ENCODE measurements around the gene CYFIP2.

The CYFIP2 gene

DNA sequence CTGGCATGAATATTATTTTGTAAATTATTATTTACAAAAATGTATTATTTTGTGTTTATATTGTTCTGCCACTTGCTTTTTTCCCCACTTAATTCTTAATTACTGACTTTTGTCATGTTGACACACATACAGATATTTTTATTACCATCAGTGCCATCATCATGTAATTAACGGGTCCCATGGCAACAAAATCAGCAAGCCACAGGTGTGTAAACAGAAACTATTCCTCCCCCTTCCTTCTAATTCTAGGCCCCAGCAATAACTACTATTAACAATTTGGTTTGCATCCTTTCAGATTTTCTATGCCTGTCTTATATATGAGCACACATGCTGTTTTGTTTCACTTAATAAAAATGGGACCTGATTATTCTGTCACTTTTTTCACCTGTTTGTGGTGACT is 29.3 kb downstream of the CYFIP2 start:
- Histone ChIP-seq H3K4me2 (ENCODE audit: low read length) (no peak overlapping the region), H3K9ac (no peak overlapping the region), H3K27me3 (ENCODE audit: control insufficient read depth, insufficient read depth, low read length) (no peaks in the 10 kb centered on the region), H3K4me3 (ENCODE audit: low read depth, low read length) (no peak overlapping the region), H3K9me3 (ENCODE audit: control insufficient read depth, low read length) (no peaks in the 10 kb centered on the region), H3K27ac (no peak overlapping the region), H3K4me1 (peaks cover 10% of the 10 kb centered on the region), H3K79me2 (no peaks in the 10 kb centered on the region), H3K36me3 (ENCODE audit: control insufficient read depth, insufficient read depth, low read length) (no peaks in the 10 kb centered on the region), H2AFZ (no peak overlapping the region)
- TF ChIP-seq, protein P1, sequence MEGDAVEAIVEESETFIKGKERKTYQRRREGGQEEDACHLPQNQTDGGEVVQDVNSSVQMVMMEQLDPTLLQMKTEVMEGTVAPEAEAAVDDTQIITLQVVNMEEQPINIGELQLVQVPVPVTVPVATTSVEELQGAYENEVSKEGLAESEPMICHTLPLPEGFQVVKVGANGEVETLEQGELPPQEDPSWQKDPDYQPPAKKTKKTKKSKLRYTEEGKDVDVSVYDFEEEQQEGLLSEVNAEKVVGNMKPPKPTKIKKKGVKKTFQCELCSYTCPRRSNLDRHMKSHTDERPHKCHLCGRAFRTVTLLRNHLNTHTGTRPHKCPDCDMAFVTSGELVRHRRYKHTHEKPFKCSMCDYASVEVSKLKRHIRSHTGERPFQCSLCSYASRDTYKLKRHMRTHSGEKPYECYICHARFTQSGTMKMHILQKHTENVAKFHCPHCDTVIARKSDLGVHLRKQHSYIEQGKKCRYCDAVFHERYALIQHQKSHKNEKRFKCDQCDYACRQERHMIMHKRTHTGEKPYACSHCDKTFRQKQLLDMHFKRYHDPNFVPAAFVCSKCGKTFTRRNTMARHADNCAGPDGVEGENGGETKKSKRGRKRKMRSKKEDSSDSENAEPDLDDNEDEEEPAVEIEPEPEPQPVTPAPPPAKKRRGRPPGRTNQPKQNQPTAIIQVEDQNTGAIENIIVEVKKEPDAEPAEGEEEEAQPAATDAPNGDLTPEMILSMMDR (IDR thresholded peaks at IDR 0.05), result no peak

GRCh38 chr5:157300564-157300963 is 34.6 kb downstream of the CYFIP2 start:
- H3K27me3 ChIP-seq (ENCODE audit: control insufficient read depth, insufficient read depth, low read length), result no peaks in the 10 kb centered on the region

DNA sequence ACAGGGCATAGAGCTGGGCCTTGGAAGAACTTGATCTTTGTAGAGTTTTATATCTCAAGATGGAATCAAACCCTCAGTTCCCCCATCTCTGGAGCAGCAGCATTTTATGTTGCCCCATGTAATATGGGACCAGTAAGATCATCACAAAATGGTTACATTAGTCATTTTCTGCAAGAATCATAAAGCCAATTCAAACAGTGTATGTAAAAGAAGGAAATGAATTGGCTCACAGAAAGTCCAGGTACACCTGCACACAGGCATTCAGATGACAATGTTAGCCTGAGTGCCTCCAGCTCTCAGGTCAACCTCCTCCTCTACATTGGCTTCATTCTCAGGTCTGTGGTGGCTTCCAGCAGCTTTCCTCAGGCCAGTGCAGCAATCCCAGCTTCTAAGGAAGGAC is 35.1 kb downstream of the CYFIP2 start:
- TF ChIP-seq, protein P1 (IDR thresholded peaks at IDR 0.05), result no peak
- Histone ChIP-seq H3K27me3 (ENCODE audit: control insufficient read depth, insufficient read depth, low read length) (no peaks in the 10 kb centered on the region), H3K4me2 (ENCODE audit: low read length) (no peak overlapping the region), H3K27ac (no peak overlapping the region), H3K4me3 (ENCODE audit: low read depth, low read length) (no peak overlapping the region), H2AFZ (no peak overlapping the region), H3K9me3 (ENCODE audit: control insufficient read depth, low read length) (no peaks in the 10 kb centered on the region), H3K36me3 (ENCODE audit: control insufficient read depth, insufficient read depth, low read length) (no peaks in the 10 kb centered on the region), H3K9ac (no peak overlapping the region), H3K79me2 (no peaks in the 10 kb centered on the region), H3K4me1 (no peaks in the 10 kb centered on the region)

More at GRCh38 chr5:157300564-157300963, 34.6 kb downstream of the CYFIP2 start:
- Histone ChIP-seq H2AFZ (no peak overlapping the region), H3K4me2 (ENCODE audit: low read length) (no peak overlapping the region), H3K27ac (no peak overlapping the region), H3K9me3 (ENCODE audit: control insufficient read depth, low read length) (no peaks in the 10 kb centered on the region), H3K79me2 (no peaks in the 10 kb centered on the region), H3K36me3 (ENCODE audit: control insufficient read depth, insufficient read depth, low read length) (no peaks in the 10 kb centered on the region), H3K4me1 (no peaks in the 10 kb centered on the region), H3K4me3 (ENCODE audit: low read depth, low read length) (no peak overlapping the region), H3K9ac (no peak overlapping the region)
- TF ChIP-seq, protein P1 (IDR thresholded peaks at IDR 0.05), result no peak

GRCh38 chr5:157303023-157303422 is 37.1 kb downstream of the CYFIP2 start:
- no peaks in the 10 kb centered on the region for H3K9me3 ChIP-seq (ENCODE audit: control insufficient read depth, low read length)
- H3K36me3 ChIP-seq (ENCODE audit: control insufficient read depth, insufficient read depth, low read length), result no peaks in the 10 kb centered on the region
- no peak overlapping the region for H3K27ac ChIP-seq
- no peak overlapping the region for H3K4me3 ChIP-seq (ENCODE audit: low read depth, low read length)
- TF ChIP-seq, protein P1 (IDR thresholded peaks at IDR 0.05), result no peak
- H3K4me1 ChIP-seq, result no peaks in the 10 kb centered on the region
- H3K9ac ChIP-seq, result no peak overlapping the region
- no peaks in the 10 kb centered on the region for H3K27me3 ChIP-seq (ENCODE audit: control insufficient read depth, insufficient read depth, low read length)
- H3K79me2 ChIP-seq, result no peaks in the 10 kb centered on the region
- no peak overlapping the region for H3K4me2 ChIP-seq (ENCODE audit: low read length)
- no peak overlapping the region for H2AFZ ChIP-seq

DNA sequence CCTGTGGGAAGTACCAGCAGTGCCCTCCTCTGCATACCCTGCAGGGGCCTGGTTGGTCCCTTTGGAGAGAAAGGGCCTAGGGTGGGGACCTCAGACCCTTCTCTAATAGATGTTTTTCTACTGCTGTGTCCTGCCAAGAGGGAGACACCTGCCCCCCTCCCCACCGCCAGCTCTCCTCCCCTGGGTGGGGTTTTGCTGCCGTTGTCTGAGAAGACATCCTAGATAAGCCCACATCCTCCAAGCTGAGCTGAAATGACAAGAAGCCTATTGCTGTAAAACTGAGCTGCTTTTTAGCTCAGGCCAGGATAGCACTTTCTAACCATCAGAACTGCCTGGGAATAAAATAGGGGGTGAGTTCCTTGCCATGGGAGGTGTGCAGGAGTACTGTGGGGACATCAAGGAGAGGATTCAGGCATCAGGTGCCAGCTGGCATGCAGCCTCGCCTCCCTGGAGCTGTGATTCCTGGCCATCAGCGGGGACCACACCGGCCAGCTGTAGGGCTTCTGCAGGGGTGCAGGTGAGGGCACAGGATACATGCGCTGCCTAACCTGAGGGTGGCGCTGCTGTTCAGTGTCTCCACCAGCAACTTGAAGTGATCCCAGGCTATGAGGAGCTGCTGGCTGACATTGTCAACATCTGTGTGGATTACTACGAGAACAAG is 37.9 kb downstream of the CYFIP2 start:
- H3K79me2 ChIP-seq, result no peaks in the 10 kb centered on the region
- peak overlapping the region; percentile 30 for H3K27ac ChIP-seq
- no peak overlapping the region for H3K4me2 ChIP-seq (ENCODE audit: low read length)
- TF ChIP-seq, protein P1 (IDR thresholded peaks at IDR 0.05), result peak; percentile 10
- no peak overlapping the region for H3K4me3 ChIP-seq (ENCODE audit: low read depth, low read length)
- no peaks in the 10 kb centered on the region for H3K36me3 ChIP-seq (ENCODE audit: control insufficient read depth, insufficient read depth, low read length)
- no peaks in the 10 kb centered on the region for H3K27me3 ChIP-seq (ENCODE audit: control insufficient read depth, insufficient read depth, low read length)
- H3K9ac ChIP-seq, result no peak overlapping the region
- H3K9me3 ChIP-seq (ENCODE audit: control insufficient read depth, low read length), result no peaks in the 10 kb centered on the region
- H2AFZ ChIP-seq, result no peak overlapping the region
- no peaks in the 10 kb centered on the region for H3K4me1 ChIP-seq
